ENCODE results near the gene APOBEC3F. TPM values are rescaled to one million over a fixed set of nuclear protein-coding genes. Genes with fewer than 3 reads are reported as not detected.
"Not testable (repeated sequence)": the region's sequence is repeated elsewhere in the genome, so short reads cannot be mapped to it uniquely, and the experiment has no call there.

APOBEC3F gene
- total RNA-seq, 1 donor from 2014 or later, result 4.0 TPM

DNA sequence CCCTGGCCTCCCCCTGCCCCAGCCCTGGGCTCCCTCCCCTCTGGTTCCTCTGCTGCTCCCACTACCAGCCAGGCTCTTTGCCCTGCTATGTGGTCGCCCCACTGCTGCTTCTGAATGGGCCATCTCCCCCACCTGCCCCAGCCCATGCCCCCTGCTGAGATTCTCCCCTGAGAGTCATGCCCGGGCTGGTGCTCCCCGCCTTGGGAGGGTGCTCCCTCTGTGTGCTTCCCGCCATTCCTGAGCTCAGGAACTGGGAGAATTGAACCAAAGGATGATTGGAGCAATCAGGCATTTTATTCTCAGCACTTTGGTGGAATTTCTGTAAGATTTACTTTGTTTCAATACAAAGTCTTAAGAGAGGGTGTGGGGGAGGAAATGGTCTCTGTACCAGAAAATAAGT, 12.9 kb upstream of the APOBEC3F start:
- no peak for DNase-seq

DNA sequence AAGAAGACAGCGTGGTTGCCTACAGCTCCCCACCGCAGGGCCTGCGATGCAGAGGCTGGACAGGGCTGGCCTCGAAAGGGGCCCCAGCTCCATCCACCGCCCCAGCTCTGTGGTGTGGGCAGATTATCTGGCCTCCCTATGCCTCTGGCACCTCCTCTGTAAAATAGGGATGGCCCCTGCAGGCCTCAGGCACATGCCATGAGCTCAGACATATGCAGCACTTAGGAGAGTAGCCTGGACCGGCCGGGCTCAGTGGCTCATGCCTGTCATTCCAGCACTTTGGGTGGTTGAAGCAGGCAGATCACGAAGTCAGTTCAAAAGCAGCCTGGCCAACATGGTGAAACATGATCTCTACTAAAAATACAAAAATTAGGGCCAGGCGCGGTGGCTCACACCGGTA, 12.4 kb upstream of the APOBEC3F start:
- no peak for DNase-seq

DNA sequence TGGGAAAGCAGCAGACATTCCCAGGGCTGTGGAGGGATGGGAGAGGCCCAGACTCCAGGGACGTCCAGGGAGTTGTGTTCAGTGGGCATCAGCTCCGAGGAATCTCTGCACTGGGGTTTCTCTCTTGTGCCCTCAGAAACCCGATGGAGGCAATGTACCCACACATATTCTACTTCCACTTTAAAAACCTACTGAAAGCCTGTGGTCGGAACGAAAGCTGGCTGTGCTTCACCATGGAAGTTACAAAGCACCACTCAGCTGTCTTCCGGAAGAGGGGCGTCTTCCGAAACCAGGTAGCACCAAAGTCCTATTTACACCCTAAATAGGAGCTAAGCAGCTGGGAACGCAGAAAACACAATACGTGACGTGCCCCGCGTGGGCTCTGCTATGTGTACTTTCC, 11.4 kb upstream of the APOBEC3F start:
- no peak for DNase-seq

DNA sequence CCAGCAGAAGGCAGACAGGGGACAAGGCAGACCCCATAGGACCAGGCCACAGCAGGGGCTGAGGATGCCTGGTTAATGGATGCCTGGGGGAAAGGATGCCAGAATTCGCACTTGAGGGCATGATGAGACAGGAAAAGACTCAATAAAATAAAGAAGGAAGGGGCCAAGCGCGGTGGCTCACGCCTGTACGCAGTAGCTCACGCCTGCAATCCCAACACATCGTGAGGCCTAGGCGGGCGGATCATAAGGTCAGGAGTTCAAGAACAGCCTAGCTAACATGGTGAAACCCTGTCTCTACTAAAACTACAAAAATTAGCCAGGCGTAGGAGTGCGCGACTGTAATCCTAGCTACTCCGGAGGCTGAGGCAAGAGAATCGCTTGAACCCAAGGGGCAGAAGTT, 10.0 kb upstream of the APOBEC3F start:
- no peak for DNase-seq

DNA sequence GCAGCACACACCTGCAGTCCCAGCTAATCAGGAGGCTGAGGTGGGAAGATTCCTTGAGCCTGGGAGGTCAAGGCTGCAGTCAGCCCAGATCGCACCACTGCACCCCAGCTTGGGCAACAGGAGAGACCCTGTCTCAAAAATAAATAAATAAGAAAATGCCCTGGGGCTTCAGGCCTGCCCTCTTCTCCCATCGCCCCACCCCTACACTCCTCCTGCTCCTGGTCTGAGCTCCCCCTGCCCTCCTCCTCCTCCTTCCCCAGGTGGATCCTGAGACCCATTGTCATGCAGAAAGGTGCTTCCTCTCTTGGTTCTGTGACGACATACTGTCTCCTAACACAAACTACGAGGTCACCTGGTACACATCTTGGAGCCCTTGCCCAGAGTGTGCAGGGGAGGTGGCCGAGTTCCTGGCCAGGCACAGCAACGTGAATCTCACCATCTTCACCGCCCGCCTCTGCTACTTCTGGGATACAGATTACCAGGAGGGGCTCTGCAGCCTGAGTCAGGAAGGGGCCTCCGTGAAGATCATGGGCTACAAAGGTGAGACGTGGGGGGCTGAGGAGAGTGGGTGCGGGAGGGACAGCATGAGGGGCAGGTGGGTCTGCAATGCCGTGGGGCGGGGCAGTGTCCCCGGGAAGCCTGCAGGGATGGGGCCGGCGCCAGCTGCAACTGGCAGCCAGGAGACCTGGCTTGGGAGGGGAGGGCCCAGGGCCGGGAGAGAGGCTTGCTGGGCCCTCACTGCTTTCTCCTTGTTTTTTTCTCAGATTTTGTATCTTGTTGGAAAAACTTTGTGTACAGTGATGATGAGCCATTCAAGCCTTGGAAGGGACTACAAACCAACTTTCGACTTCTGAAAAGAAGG, 9.0 kb upstream of the APOBEC3F start:
- DNase-seq, result not testable (repeated sequence)

DNA sequence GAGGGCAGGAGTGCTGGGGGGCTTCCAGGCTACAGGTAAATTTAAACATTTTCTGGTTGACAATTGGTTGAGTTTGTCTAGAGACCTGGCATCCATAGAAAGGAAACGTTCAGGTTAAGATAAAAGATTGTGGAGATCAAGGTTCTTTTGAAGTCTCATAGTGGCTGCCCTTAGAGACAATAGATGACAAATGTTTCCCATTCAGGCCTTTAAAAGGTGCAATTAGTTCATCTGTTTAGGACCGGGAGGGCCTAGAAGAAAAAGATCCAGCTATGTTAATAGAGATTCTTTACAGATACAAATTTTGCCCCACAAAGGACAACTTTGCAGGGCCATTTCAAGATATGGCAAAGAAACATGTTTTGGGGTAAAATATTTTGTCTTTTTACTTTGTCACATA, 3.6 kb upstream of the APOBEC3F start:
- not testable (repeated sequence) for DNase-seq

DNA sequence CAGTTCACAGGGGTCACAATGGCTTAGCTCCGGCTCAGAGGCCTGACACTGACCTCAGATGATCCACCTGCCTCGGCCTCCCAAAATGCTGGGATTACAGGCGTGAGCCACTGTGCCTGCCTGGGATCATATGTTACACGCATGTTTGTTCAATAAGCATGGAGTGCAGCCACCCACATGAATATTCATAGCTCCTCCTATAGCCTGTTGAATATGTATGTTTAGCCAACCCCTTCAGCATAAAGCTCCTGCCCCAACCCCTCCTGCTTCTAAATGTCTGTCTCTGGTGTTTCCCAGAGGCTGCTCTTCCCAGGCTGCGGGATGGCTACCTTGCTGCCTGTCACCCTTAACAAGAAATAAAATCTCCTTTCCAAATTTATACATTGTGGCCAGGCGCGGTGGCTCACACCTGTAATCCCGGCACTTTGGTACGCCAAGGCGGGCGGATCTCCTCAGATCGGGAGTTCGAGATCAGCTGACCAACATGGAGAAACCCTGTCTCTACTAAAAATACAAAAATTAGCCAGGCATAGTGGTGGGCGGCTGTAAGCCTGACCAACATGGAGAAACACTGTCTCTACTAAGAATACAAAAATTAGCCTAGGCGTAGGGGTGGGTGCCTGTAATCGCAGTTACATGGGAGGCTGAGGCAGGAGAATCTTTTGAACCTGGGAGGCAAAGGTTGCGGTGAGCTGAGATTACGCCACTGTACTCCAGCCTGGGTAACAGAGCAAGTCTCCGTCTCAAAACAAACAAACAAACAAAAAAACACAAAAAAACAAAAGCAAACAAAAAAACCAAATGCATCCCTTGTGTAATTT, 1.1 kb upstream of the APOBEC3F start:
- no peak for DNase-seq

DNA sequence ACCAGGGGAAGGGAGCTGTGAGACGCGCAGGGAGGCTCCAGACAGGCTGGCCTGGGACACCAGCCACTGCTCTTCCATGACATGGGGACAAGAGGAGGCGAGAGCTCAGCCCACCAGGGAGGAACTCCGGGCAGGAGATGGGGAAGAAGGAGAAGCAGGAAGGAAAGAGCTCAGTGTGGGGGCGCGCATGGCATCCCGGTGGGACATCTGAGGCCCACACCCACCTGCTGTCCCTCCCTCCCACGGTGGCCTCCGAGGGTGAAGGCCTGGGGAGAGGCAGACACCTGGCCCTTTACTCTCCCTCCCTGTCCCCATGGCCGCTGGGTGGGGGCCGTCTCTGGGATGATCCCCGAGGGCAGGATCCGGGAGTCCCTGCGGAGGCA, 518 bp upstream of the APOBEC3F start:
- not testable (repeated sequence) for DNase-seq

DNA sequence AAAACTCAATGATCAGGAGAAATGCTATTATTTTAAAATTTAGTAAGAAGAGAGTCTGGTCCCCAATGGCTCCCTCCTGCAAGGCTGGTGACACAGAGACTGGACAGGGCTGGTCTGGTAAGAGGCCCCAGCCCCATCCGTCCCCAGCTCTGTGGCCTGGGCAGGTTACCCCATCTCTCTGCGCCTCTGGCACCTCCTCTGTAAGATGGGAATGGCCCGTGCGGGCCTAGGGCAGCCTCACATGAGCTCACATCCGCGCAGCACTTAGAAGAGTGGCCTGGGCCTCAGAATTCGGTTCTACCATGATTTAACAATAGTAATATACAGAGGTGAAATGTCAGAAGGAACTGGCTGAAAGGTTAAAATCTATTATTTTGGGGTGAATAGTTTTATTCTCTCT, 1.2 kb downstream of the APOBEC3F start:
- no peak for DNase-seq

DNA sequence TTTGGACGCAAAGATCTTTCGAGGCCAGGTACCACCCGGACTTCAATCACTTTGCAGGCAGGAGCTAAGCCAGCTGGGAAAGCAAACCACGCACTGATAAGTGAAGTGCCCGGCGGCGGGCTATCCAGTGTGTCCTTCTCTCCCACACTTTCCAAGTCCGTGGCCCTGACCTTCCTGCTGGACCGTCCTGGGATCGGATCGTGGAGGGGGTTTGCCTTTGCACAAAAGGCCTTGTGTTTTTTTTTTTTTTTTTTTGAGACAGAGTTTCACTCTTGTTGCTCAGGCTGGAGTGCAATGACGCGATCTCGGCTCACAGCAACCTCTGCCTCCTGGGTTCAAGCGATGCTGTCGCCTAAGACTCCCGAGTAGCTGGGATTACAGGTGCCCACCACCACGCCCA, 2.4 kb downstream of the APOBEC3F start:
- not testable (repeated sequence) for DNase-seq

DNA sequence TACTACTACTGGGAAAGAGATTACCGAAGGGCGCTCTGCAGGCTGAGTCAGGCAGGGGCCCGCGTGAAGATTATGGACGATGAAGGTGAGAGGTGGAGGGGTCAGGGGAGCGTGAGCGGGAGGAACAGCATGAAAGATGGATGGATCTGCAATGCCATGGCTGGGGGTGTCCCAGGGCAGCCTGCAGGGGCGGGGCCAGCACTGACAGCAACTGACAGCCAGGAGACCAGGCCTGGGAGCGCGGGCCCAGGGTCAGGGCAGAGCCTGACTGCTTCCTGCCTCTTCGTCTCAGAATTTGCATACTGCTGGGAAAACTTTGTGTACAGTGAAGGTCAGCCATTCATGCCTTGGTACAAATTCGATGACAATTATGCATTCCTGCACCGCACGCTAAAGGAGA, 4.5 kb downstream of the APOBEC3F start:
- DNase-seq, result not testable (repeated sequence)

DNA sequence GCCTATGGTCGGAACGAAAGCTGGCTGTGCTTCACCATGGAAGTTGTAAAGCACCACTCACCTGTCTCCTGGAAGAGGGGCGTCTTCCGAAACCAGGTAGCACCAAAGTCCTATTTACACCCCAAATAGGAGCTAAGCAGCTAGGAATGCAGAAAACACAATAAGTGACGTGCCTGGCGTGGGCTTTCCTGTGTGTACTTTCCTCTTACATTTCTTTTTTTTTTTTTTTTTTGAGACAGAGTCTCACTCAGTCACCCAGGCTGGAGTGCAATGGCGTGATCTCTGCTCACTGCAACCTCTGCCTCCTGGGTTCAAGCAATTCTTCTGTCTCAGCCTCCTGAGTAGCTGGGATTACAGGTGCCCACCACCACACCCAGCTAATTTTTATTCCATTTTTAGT, 8.8 kb downstream of the APOBEC3F start:
- DNase-seq, result not testable (repeated sequence)

DNA sequence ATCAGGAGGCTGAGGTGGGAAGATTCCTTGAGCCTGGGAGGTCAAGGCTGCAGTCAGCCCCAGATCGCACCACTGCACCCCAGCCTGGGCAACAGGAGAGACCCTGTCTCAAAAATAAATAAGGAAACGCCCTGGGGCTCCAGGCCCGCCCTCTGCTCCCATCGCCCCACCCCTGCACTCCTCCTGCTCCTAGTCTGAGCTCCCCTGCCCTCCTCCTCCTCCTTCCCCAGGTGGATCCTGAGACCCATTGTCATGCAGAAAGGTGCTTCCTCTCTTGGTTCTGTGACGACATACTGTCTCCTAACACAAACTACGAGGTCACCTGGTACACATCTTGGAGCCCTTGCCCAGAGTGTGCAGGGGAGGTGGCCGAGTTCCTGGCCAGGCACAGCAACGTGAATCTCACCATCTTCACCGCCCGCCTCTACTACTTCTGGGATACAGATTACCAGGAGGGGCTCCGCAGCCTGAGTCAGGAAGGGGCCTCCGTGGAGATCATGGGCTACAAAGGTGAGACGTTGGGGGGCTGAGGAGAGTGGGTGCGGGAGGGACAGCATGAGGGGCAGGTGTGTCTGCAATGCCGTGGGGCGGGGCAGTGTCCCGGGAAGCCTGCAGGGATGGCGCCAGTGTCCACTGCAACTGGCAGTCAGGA, 11.3 kb downstream of the APOBEC3F start:
- DNase-seq, result not testable (repeated sequence)

DNA sequence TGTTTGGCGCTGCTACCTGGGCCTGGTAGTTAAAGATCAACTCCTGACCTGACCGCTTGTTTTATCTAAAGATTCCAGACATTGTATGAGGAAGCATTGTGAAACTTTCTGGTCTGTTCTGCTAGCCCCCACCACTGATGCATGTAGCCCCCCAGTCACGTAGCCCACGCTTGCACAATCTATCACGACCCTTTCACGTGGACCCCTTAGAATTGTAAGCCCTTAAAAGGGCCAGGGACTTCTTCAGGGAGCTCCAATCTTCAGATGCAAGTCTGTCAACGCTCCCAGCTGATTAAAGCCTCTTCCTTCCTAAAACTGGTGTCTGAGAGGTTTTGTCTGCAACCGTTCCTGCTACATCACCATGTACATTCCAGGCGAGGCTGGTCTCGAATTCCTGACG, 15.0 kb downstream of the APOBEC3F start:
- no peak for DNase-seq

DNA sequence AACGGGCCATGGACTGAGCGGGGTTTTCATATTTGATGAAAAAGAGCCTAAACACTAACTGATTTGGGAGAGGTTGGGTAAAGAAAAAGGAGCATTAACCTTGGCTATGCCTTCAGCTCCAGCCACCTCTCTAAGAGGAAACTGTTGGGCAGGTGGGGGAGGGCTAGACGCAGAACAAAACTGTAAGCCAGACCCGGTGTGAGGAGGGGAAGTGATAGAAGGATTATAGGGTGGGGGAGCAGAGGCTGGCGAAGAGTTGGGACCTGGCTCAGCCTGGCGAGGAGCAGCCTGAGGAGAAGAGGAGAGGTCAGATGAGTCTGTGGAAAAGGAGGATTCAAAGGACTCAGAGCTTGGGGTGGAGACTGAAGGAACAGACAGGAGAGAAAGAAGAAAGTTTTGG, 20.6 kb downstream of the APOBEC3F start:
- not testable (repeated sequence) for DNase-seq

DNA sequence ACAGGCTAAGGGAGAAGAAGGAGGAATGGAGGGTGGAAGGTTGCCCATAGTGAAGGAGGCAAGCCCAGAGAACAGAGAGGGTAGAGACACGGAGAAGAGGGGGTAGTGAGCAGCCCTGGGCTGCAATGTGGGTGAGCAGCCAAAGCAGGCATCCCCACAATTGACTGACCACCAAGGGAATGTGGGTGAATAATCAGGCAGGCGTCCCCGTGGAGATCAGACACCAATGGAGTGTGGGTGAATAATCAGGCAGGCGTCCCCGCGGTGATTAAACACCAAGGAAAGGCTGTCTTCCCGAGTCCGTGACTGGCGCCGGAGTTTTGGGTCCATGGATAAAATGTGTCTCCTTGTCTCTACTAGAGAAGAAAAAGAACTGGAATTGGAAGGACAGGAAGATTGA, 21.3 kb downstream of the APOBEC3F start:
- not testable (repeated sequence) for DNase-seq

DNA sequence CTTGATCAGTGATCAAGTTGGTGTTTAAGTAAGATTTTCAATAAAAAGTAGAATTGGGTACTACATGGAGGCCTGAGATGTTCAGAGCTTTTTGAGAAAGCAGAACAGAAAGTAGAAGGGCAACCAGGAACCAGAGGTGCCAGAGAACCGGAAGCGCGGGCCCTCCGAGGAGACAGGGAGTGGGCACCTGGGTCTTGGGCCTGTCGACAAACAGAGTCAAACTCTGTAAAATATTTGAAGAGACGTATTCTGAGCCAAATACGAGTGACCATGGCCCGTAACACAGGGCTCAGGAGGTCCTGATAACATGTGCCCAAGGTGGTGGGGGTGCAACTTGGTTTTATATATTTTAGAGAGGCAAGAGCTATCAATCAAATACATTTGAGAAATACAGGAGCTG, 23.2 kb downstream of the APOBEC3F start:
- not testable (repeated sequence) for DNase-seq

DNA sequence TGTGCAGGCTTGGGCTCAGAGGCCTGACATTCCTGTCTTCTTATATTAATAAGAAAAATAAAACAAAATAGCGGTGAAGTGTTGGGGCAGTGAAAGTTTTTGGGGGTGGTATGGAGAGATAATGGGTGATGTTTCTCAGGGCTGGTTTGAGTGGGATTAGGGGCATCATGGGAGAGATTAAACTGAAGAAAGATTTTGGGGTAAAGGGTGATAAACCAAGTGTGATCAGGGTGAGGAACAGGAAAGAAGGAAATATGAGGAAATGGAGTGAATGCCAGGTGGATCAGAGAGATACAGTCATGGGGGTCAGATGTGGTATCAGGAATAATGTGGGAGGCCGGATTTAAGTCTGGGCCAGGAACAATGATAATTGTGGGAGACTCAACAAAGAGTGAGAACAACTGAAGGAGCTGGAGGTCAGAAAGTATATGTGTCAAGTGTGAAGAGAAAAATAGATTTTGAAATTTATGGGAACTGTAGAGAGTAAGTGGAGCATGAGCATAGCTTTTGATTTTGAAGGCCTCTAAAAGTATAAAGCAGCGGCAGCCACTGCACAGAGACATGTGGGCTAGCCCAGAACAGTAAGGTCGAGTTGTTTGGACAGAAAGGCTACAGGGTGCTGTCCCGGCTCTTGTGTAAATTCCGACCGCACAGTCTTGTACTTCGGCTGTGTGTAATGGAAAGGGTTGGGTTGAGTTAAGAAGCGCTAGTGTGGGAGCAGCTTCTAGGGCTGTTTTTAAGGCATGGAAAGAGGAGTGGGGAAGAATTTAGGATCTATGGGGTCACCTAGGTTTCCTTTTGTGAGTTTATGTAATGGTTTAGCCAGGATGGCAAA, 26.0 kb downstream of the APOBEC3F start:
- DNase-seq, result not testable (repeated sequence)

DNA sequence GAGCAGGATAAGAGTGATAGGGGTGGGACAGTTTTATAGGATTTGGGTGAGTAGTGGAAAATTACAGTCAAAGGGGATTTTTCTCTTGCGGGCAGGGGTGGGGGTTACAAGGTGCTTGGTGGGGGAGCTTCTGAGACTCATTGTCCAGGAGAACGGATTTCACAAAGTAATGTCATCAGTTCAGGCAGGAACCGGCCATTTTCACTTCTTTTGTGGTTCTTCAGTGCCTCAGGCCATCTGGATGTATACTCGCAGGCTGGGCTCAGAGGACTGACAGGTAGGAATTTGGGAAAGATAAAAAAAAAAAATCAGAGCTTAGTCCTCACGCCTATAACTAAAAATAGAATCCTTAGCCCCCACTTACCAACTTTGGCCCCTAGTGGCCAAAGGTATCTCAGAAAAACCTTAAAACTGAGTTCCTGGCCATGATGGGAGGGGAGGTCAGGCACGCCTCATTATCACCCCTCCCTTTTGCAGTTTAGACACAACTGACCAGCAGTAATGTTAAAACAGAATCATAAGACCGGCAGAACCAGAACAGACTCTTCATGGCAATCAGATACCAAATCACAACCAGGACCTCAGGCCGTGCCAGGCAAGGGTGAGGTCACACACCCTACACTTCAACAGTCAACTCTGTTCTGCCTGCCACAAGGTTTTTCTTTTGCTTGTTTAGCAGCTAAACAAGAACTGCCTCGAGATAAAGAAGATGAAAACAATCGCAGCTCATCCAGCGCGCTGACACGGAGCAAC, 27.5 kb downstream of the APOBEC3F start:
- DNase-seq, result no peak

DNA sequence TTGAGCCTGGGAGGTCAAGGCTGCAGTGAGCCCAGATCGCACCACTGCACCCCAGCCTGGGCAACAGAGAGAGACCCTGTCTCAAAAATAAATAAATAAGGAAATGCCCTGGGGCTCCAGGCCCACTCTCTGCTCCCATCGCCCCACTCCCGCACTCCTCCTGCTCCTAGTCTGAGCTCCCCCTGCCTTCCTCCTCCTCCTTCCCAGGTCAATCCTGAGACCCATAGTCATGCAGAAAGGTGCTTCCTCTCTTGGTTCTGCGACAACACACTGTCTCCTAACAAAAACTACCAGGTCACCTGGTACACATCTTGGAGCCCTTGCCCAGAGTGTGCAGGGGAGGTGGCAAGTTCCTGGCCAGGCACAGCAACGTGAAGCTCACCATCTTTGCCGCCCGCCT, 29.5 kb downstream of the APOBEC3F start:
- no peak for DNase-seq

DNA sequence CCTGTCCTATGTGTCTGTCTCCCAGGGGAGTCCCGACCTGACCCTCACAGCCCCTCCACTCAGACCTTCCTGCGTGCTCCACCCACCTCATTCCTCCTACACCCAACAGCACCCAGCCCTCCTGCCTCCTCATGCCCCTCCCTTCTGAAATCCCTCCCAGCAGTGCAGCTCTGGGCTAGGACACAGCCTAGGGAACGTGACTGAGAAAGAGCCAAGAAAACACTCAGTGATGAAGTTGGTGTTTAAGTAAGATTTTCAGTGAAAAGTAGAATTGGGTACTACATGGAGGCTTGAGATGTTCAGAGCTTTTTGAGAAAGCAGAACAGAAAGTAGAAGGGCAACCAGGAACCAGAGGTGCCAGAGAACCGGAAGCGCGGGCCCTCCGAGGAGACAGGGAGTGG, 31.9 kb downstream of the APOBEC3F start:
- DNase-seq, result not testable (repeated sequence)

All from skin of body (tissue), 2 donors.